IMR-90 (cell line): ENCODE results near the gene PKDCC. TPM values are rescaled to one million over a fixed set of nuclear protein-coding genes. Genes with fewer than 3 reads are reported as not detected.

ENCODE experiments used
- ATAC-seq: fragments of 200-7000 bp; cut with Tn5 transposase; 2 replicates; pipeline ENCODE4 v1.9.1; 2020; ENCODE audit warnings: low read depth, mild to moderate bottlenecking, moderate library complexity
- BruUV-seq: library from RNA; stranded (reverse); fragments of 400-500 nt; replicated peaks from 2 replicates; lab custom pipeline; 2021; lab: Mats Ljungman, UMichigan
- CTCF ChIA-PET: fragments of 300-600 bp; formaldehyde crosslinking; extraction: SDS; loops from one replicate; lab custom pipeline; 2021; ENCODE audit warnings: antibody characterized with exemption; lab: Yijun Ruan, JAX
- POLR2A ChIA-PET: fragments of 300-600 bp; sonication (Branson Sonifier 250); formaldehyde crosslinking; loops from one replicate; lab custom pipeline; 2022; ENCODE audit warnings: antibody characterized with exemption; ENCODE audit not compliant: unreplicated experiment; lab: Charles Lee
- DNase-seq: peaks from one replicate; pipeline ENCODE4 v3.0.0; 2013
- H2AFZ ChIP-seq: replicated peaks from 2 replicates; pipeline ENCODE3; 2013; ENCODE audit warnings: low read length, mild to moderate bottlenecking; ENCODE audit not compliant: poor library complexity
- H2AK5ac ChIP-seq: 2 replicates; pipeline ENCODE4 v1.6.1; 2013; ENCODE audit warnings: low read depth, low read length, inconsistent platforms
- H2AK9ac ChIP-seq: replicated peaks from 2 replicates; pipeline ENCODE3; 2013; ENCODE audit warnings: mild to moderate bottlenecking, low read depth, low read length, moderate library complexity; ENCODE audit not compliant: poor library complexity
- H2BK120ac ChIP-seq: 2 replicates; pipeline ENCODE4 v1.6.1; 2013; ENCODE audit warnings: low read depth, low read length, inconsistent platforms
- H2BK15ac ChIP-seq: 3 replicates; pipeline ENCODE4 v1.6.1; 2013; ENCODE audit warnings: low read depth, low read length, inconsistent platforms
- H2BK20ac ChIP-seq: 2 replicates; pipeline ENCODE4 v1.6.1; 2013; ENCODE audit warnings: low read depth, mild to moderate bottlenecking, inconsistent platforms, low read length, moderate library complexity
- H2BK5ac ChIP-seq: 2 replicates; pipeline ENCODE4 v1.6.1; 2013; ENCODE audit warnings: mild to moderate bottlenecking, low read depth, low read length, inconsistent platforms; ENCODE audit not compliant: poor library complexity, severe bottlenecking
- H3K14ac ChIP-seq: replicated peaks from 2 replicates; pipeline ENCODE4 v1.6.1; 2013; ENCODE audit warnings: low read depth, low read length, inconsistent platforms
- H3K18ac ChIP-seq: 2 replicates; pipeline ENCODE4 v1.6.1; 2013; ENCODE audit warnings: low read depth, low read length, control low read depth
- H3K23ac ChIP-seq: 2 replicates; pipeline ENCODE4 v1.6.1; 2013; ENCODE audit warnings: low read depth, low read length, inconsistent platforms
- H3K27ac ChIP-seq: 2 replicates; pipeline ENCODE4 v1.5.1; 2013; ENCODE audit warnings: mild to moderate bottlenecking, control low read depth, low read length; ENCODE audit not compliant: insufficient read depth
- H3K27me3 ChIP-seq: 2 replicates; pipeline ENCODE4 v1.6.1; 2013; ENCODE audit warnings: low read length; ENCODE audit not compliant: control insufficient read depth, insufficient read depth
- H3K36me3 ChIP-seq: 2 replicates; pipeline ENCODE4 v1.6.1; 2013; ENCODE audit warnings: low read length, mixed read lengths; ENCODE audit not compliant: control insufficient read depth, insufficient read depth
- H3K4ac ChIP-seq: 2 replicates; pipeline ENCODE4 v1.6.1; 2013; ENCODE audit warnings: low read depth, low read length, inconsistent platforms
- H3K4me1 ChIP-seq: 2 replicates; pipeline ENCODE4 v1.6.1; 2013; ENCODE audit warnings: low read length, mixed read lengths; ENCODE audit not compliant: control insufficient read depth, insufficient read depth
- H3K4me2 ChIP-seq: 2 replicates; pipeline ENCODE4 v1.6.1; 2013; ENCODE audit warnings: low read depth, mild to moderate bottlenecking, control low read depth, low read length, moderate library complexity
- H3K4me3 ChIP-seq: 2 replicates; pipeline ENCODE4 v1.5.1; 2013; ENCODE audit warnings: low read depth, mild to moderate bottlenecking, control low read depth, low read length, moderate library complexity; ENCODE audit not compliant: insufficient read depth
- H3K56ac ChIP-seq: 2 replicates; pipeline ENCODE4 v1.6.1; 2013; ENCODE audit warnings: low read length, inconsistent platforms; ENCODE audit not compliant: insufficient read depth; ENCODE audit errors: extremely low read depth
- H3K79me1 ChIP-seq, 2 experiments: 2 replicates each; pipeline ENCODE4 v1.6.1; 2013; ENCODE audit warnings: low read length in 2 of 2, inconsistent platforms in 1 of 2, low read depth in 1 of 2
- H3K9ac ChIP-seq: 2 replicates; pipeline ENCODE4 v1.6.1; 2013; ENCODE audit warnings: low read depth, low read length, control low read depth
- H3K9me1 ChIP-seq: 2 replicates; pipeline ENCODE4 v1.6.1; 2013; ENCODE audit warnings: low read length, inconsistent platforms; ENCODE audit not compliant: insufficient read depth
- H3K9me3 ChIP-seq: 2 replicates; pipeline ENCODE4 v1.6.1; 2013; ENCODE audit warnings: low read length; ENCODE audit not compliant: control insufficient read depth, insufficient read depth
- H4K20me1 ChIP-seq: 2 replicates; pipeline ENCODE4 v1.6.1; 2013; ENCODE audit warnings: low read length, inconsistent platforms; ENCODE audit not compliant: insufficient read depth
- H4K5ac ChIP-seq: 2 replicates; pipeline ENCODE4 v1.6.1; 2013; ENCODE audit warnings: mild to moderate bottlenecking, low read depth, low read length, control low read depth
- H4K8ac ChIP-seq, 2 experiments: 2 replicates each; pipeline ENCODE4 v1.6.1; 2013; ENCODE audit warnings: low read depth in 2 of 2, low read length in 2 of 2, control low read depth in 1 of 2, inconsistent platforms in 1 of 2
- H4K91ac ChIP-seq: 2 replicates; pipeline ENCODE4 v1.6.1; 2013; ENCODE audit warnings: low read depth, low read length, inconsistent platforms; ENCODE audit not compliant: insufficient read depth
- CTCF ChIP-seq: conservative IDR thresholded peaks from 2 replicates; pipeline ENCODE4 v1.5.1; 2012; ENCODE audit warnings: mild to moderate bottlenecking, low read depth, low read length, improper control_type of control experiment
- MAZ ChIP-seq: IDR thresholded peaks from 2 replicates; pipeline ENCODE4 v1.6.1; 2012; ENCODE audit warnings: low read depth, mild to moderate bottlenecking, low read length, improper control_type of control experiment, moderate library complexity, borderline replicate concordance
- RFX5 ChIP-seq: IDR thresholded peaks from 2 replicates; pipeline ENCODE4 v1.8.0; 2012; ENCODE audit warnings: low read depth, mild to moderate bottlenecking, low read length, moderate library complexity
- dilution Hi-C: fragments of 300-500 bp; cut with HindIII; formaldehyde crosslinking; loops from one replicate; pipeline ENCODE4 v1.14.3; 2018; ENCODE audit warnings: low sequenced_read_pairs; ENCODE audit not compliant: unreplicated experiment
- in situ Hi-C: fragments of 300-500 bp; cut with MboI; formaldehyde crosslinking; loops from 3 replicates; pipeline ENCODE4 v1.14.3; 2019; ENCODE audit warnings: low sequenced_read_pairs, inconsistent platforms, mixed read lengths
- intact Hi-C: fragments of 100-400 bp; cut with micrococcal nuclease; formaldehyde crosslinking; loops from 2 replicates; pipeline ENCODE4 v1.10.0; 2022
- polyA plus RNA-seq, 3 experiments: library from polyadenylated mRNA; depleted of rRNA; stranded (reverse); fragments of >200 nt; gene quantifications; 2 replicates each; pipeline ENCODE4 v1.2.3, GENCODE V29; 2012; ENCODE audit warnings: low replicate concordance in 1 of 3
- total RNA-seq: library from RNA; depleted of rRNA; stranded (reverse); fragments of >200 nt; gene quantifications from 2 replicates; pipeline ENCODE4 v1.2.3, GENCODE V29; 2012
- TF ChIP-seq, protein P1 (sequence below): fragments of 150-350 bp; IDR thresholded peaks from 2 replicates; pipeline ENCODE4 v1.6.1; 2016; ENCODE audit warnings: low read depth, mild to moderate bottlenecking, low read length, moderate library complexity, borderline replicate concordance

PKDCC gene
- total and polyA plus RNA-seq, 2 of the 4 experiments (the other 2 are of a cell fraction): 55.6 to 95.7 TPM

GRCh38 chr2:42012651-42013050 is 35.2 kb upstream of the PKDCC start:
- BruUV-seq: no TSS peak
- Histone ChIP-seq H2BK120ac (no peak overlapping the region), H3K4me3 (no peak overlapping the region), H2BK15ac (no peak overlapping the region), H3K79me1 (no peaks in the 10 kb centered on the region), H3K4me1 (peaks cover 5% of the 10 kb centered on the region; the same call in 1 of the 2 replicates), H4K5ac (no peak overlapping the region), H2BK5ac (no peak overlapping the region), H3K56ac (no peak overlapping the region), H2AK9ac (no peak overlapping the region), H2AFZ (no peak overlapping the region), H2AK5ac (no peak overlapping the region), H3K18ac (no peak overlapping the region), H3K4me2 (no peak overlapping the region), H3K9me1 (no peaks in the 10 kb centered on the region; the same call in 1 of the 2 replicates), H3K14ac (no peak overlapping the region), H3K36me3 (no peaks in the 10 kb centered on the region), H3K9me3 (no peaks in the 10 kb centered on the region), H3K27ac (no peak overlapping the region), H4K20me1 (peaks cover 3% of the 10 kb centered on the region; the same call in 1 of the 2 replicates), H4K91ac (no peak overlapping the region), H3K4ac (no peak overlapping the region), H3K9ac (no peak overlapping the region), H3K23ac (no peak overlapping the region), H3K27me3 (peaks cover under 1% of the 10 kb centered on the region; the same call in 1 of the 2 replicates), H2BK20ac (no peak overlapping the region), H4K8ac (no peak overlapping the region)
- ChIA-PET POLR2A (no interaction called here), CTCF (no interaction called here)
- DNase-seq: no peak
- dilution Hi-C loops (no loop called here), in situ Hi-C loops (no loop called here), intact Hi-C loops (no loop called here)
- ATAC-seq: no peak
- TF ChIP-seq RFX5 (no peak), CTCF (no peak), MAZ (no peak)
- TF ChIP-seq, protein P1, sequence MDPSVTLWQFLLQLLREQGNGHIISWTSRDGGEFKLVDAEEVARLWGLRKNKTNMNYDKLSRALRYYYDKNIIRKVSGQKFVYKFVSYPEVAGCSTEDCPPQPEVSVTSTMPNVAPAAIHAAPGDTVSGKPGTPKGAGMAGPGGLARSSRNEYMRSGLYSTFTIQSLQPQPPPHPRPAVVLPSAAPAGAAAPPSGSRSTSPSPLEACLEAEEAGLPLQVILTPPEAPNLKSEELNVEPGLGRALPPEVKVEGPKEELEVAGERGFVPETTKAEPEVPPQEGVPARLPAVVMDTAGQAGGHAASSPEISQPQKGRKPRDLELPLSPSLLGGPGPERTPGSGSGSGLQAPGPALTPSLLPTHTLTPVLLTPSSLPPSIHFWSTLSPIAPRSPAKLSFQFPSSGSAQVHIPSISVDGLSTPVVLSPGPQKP: no peak
